ENCODE data around the gene GAB4. TPM values are rescaled to one million over a fixed set of nuclear protein-coding genes. Genes with fewer than 3 reads are reported as not detected.
"Not testable (repeated sequence)": the region's sequence is repeated elsewhere in the genome, so short reads cannot be mapped to it uniquely, and the experiment has no call there.

Gene GAB4
- total RNA-seq, 1 donor from 2014 or later: not detected

DNA sequence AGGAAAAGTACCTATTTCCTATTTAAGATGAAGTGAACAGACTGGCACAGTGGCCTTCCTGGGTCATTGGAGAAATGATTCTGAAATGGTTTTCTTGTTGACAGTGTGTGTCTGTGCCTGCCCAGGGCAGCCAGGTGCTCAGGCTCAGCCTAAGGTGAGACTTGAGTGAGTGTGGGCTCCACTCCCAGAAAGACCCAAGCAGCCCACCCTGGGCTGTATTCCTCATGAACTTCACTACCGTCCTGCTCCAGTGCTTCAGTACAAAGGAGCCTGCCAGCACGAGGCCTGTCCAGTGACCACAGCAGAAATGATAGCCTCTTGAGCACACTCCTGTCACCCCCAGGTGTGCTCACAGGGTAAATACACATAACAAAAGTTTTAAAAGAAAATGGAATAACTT lies 49.5 kb downstream of the GAB4 start:
- no peak for DNase-seq

DNA sequence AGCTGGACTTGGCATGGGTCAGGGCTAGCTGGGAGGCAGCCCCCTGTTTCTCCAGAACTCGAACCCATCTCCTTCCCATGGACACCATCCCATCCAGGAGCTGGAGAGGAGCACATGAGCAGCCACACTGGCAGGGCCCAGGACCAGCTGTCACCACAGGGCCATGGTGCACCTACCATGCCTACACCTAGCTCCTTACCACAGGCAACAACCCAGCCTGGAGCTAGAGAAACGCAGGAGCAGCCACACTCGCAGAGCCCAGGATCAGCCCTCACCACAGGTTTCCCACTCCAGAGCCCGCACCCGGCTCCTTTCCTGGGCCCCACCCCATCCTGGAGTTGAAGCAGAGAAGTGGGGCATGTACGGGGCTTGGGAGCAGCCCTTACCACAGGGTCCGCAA lies 50.2 kb downstream of the GAB4 start:
- no peak for DNase-seq

DNA sequence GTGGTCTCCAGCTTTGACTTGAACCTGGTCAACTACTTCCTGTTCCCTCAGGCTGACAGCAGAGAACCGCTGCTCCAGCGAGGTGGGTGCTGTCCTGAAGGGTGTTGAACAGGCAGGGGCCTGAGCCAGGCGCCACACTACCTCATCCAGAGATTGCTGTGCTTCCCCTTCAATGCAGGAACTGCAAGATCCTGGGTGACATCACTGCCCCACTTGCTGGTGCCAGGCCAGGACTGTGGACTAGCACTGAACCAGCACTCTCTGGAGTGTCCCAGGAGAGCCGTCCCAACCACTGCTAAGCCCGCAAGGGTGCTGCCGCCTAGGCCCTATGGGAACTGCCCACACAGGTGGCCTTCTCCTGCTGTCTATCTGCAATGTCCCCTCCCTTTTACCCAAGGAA lies 51.7 kb downstream of the GAB4 start:
- DNase-seq: no peak

- DNase-seq: no peak
Measured at GRCh38 chr22:16955678-16956210, 52.3 kb downstream of the GAB4 start.

- DNase-seq: no peak
Measured at GRCh38 chr22:16955081-16955480, 52.9 kb downstream of the GAB4 start.

DNA sequence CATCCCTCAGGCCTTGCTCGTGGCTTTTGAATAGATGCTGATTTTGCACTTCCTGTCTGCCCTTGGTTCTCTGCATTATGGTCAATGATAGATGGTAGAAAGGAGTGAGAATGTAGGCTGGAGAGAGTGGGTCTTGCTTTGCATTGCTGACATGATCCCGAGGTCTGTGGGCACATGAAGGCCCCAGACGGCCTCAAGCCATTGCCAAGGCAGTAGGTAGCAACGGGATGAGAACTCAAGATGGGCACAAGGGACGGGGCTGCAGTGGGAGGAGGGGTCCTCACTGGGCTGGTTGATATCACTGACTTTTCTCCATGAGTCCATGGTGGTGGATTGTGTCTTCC lies 54.0 kb downstream of the GAB4 start:
- DNase-seq: no peak

DNA sequence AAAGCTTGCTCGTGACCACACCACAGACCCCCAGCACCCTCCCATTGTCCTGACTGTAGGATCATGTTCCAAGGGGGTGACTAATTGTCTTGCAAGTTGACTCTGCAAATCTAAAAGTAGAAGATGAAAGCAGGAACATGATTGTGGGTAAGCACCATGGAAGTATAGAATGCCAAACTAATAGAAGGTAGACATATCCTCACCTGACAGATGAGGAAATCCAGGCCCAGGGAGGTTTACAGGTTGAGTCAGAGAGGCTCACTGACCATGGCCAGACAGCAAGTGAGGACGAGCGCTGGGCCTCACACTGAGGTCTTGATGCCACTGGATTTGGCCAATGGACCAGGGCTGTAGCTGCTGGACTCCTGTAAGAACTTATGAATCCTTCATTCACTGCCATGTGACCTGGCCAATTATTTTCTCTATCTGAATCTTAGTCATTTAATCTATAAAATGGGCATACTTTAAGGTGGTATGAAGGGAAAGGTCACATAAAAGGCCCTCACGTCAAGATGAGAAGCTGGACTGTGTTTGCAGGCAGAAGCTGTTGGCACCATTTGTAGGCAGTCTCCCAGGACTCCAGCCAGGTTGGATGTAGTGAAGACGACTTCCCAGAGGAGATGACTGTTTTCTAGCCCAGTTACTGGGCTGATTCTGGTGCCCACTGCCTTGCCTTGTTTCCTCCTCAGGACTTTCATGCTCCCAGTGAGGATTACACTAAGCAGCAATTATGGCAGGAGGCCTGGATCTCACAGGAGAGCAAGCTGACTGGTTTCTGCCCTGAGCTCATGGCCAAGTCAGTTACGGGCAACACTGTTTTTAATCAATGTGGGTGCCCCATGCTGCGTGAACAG lies 54.6 kb downstream of the GAB4 start:
- no peak for DNase-seq

DNA sequence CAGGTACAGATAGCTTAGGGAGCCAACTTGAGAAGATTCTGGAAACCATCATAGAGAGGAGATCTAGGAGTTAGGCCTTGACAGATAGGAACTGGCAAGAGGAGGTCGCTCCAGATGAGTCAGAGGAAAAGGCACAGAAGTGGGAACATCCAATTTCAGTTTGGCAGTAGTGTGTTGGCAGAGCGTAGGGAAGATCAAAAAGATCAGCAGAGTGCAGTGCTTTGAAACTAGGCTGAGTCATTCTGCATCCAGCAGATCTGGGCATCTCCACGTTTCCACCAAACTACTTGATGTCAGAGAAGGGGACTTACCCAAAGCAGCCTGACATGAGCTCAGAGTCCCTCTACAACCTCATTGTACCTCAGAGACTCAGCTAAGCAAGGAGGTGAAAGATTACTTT lies 58.5 kb downstream of the GAB4 start:
- DNase-seq: no peak

- no peak for DNase-seq
Measured at GRCh38 chr22:16937811-16938210, 70.2 kb downstream of the GAB4 start.

- not testable (repeated sequence) for DNase-seq
Measured at GRCh38 chr22:16937209-16937608, 70.8 kb downstream of the GAB4 start.

- DNase-seq: no peak
Measured at GRCh38 chr22:16936625-16937024, 71.4 kb downstream of the GAB4 start.

- no peak for DNase-seq
Measured at GRCh38 chr22:16935209-16935608, 72.8 kb downstream of the GAB4 start.

GRCh38 chr22:16933291-16934282 lies 74.4 kb downstream of the GAB4 start:
- DNase-seq: no peak

DNA sequence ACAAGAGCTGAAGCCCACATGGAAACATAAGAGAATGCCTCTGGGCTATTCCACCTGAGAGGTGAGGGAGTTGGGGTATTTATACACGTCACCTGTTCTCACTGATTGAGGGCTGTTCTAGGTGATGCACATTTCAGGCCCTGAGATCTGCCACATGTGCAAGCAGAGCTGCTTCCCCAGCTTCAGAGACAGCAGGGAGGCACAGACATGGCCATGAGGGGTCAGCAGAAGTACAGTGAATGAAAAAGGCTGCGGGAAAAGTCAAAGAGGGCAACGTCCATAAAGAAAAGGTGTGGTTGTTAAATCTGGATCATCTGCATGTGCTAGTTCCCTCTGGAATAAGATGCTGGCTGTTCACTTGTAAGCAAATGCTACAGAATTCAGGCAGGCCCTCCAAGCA lies 75.4 kb downstream of the GAB4 start:
- peak; percentile 2 for DNase-seq

DNA sequence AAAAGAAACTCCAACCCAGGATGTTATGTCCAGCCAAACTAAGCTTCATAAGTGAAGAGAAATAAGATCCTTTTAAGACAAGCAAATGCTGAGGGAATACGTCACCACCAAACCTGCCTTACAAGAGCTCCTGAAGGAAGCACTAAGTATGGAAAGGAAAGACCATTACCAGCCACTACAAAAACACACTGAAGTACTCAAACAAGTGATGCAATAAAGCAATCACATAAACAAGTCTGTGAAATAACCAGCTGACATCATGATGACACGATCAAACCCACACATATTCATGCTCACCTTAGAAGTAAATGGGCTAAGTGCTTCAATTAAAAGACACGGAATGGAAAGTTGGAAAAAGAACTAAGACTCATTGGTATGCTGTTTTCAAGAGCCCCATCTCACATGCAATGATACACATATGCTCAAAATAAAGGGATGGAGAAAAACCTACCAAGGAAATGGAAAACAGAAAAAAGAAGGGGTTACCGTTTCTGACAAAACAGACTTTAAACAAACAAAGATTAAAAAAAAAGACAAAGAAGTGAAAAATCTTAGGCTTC lies 82.5 kb downstream of the GAB4 start:
- no peak for DNase-seq

DNA sequence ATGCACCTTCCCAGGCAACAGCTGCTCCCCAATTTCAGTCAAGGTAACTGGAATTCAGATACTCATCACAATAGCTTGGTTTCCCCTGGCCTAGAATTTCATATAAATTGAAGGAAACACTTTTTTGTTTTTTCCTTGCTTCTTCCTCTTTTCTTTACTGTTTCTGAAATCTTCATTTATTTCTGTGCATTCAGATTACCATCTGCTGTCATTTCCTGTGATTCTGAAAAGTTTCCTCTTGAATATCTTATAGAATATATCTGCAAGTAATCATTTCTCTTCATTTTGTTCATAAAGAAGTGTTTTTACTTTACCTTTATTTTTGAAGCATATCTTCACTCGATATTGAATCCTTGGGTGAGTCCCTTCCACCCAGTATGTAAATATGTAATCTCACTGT lies 85.3 kb downstream of the GAB4 start:
- DNase-seq: no peak

GRCh38 chr22:16922076-16922475 lies 85.9 kb downstream of the GAB4 start:
- no peak for DNase-seq

DNA sequence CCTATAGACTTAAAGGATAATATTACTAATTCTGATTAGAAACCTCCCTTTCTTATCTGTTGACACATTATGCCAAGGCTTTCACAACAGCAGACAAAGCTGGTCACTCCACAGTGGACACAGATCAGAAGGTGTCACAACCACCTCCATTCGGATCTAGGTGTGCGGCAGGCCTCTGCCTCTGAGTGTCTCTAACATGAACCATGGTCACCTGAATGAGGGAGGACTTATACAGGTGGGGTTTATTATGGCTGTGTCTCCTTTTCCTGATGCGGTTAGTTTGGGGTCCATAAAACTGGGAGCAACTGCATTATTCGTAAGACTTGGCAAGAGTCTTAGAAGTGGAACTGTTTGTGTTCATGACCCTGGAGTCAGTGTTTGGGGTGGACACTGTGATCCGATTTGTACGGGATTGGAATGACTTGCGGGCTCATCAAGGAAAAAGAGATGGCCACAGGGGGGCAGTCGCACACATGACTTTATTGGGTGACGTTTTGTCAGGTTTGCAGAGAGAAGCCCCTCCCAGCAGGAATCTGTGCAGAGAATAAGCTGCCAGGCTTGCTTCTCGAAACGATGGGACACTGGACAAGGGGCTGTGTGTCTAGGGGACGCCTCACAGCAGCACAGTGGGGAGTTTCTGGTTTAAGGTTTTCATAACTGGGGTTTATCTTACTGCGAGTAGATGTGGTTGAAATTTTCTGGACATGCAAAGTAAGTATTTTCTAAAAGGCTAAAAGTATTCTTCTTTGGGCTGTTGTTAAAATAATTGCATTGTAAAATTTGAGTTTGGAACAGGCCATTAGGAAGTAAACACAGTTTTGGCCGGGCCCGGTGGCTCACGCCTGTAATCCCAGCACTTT lies 90.6 kb downstream of the GAB4 start:
- peak; percentile 80 for DNase-seq

DNA sequence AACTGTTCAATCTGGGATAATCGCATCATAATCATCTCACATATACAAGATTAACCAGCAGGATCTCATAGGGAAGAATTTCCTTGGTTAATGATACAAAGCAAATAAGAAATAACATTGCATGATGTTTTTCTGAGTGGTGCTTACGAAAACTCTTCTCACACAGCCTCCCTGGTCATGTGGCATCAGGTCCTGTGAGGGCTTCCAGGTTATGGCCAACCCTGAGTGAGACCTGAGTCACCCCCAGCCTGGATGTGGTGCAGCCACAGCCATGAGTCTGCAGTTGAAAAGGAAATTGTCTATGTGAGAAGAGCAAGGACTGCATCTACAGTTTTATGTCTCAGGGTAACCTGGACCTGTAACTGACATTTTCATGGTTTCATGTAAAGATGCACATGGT lies 92.3 kb downstream of the GAB4 start:
- no peak for DNase-seq

- DNase-seq: not testable (repeated sequence)
Measured at GRCh38 chr22:16914911-16915310, 93.1 kb downstream of the GAB4 start.

GRCh38 chr22:16914006-16914405 lies 94.0 kb downstream of the GAB4 start:
- DNase-seq: no peak

- no peak for DNase-seq
Measured at GRCh38 chr22:16912281-16912680, 95.7 kb downstream of the GAB4 start.
